ENCODE results near the gene KCTD5.
A peak's percentile ranks its signal among the peaks of the same experiment; 100 is the strongest.
"Not testable (repeated sequence)": the region's sequence is repeated elsewhere in the genome, so short reads cannot be mapped to it uniquely, and the experiment has no call there.

KCTD5 gene

GRCh38 chr16:2683041-2683440, 718 bp downstream of the KCTD5 start:
- POLR2A ChIA-PET; DNase-seq; H3K36me3 ChIP-seq (ENCODE audit: control insufficient read depth in 4 of 4, insufficient read depth in 4 of 4, low read length in 3 of 4); H3K27me3 ChIP-seq (replicated peaks in 2 of 5; ENCODE audit: control insufficient read depth in 4 of 5, insufficient read depth in 5 of 5, low read length in 4 of 5); H3K9me3 ChIP-seq (ENCODE audit: control extremely low read depth in 1 of 5, control insufficient read depth in 4 of 5, insufficient read depth in 2 of 5, low read depth in 1 of 5, low read length in 4 of 5); CTCF ChIA-PET: not testable (repeated sequence)
- Histone ChIP-seq H3K4me3 (ENCODE audit: control insufficient read depth in 1 of 7, extremely low read depth in 1 of 7, insufficient read depth in 4 of 7, low read depth in 2 of 7, low read length in 6 of 7) (peak overlapping the region; percentile 77 to 99 (median 98)), H3K4me1 (ENCODE audit: control extremely low read depth in 1 of 4, control insufficient read depth in 4 of 4, insufficient read depth in 4 of 4, low read length in 3 of 4) (peaks cover 3 to 37% (median 27%) of the 10 kb centered on the region in 4 experiments), H3K27ac (ENCODE audit: insufficient read depth in 1 of 2, low read depth in 1 of 2, low read length in 2 of 2, poor library complexity in 1 of 2, severe bottlenecking in 2 of 2) (peak overlapping the region; percentile 61 to 87)
- 0% methylated on average over 3 of the region's 13 CpGs for WGBS (ENCODE audit: insufficient coverage)

- H3K4me3 ChIP-seq (ENCODE audit: control insufficient read depth in 1 of 7, extremely low read depth in 1 of 7, insufficient read depth in 4 of 7, low read depth in 2 of 7, low read length in 6 of 7); CTCF ChIA-PET; H3K9me3 ChIP-seq (ENCODE audit: control extremely low read depth in 1 of 5, control insufficient read depth in 4 of 5, insufficient read depth in 2 of 5, low read depth in 1 of 5, low read length in 4 of 5); DNase-seq; H3K27ac ChIP-seq (ENCODE audit: insufficient read depth in 1 of 2, low read depth in 1 of 2, low read length in 2 of 2, poor library complexity in 1 of 2, severe bottlenecking in 2 of 2); H3K27me3 ChIP-seq (replicated peaks in 2 of 5; ENCODE audit: control insufficient read depth in 4 of 5, insufficient read depth in 5 of 5, low read length in 4 of 5): not testable (repeated sequence)
- POLR2A ChIA-PET = interaction anchor here (1.4 kb wide), 2 partner anchors 34 to 36 kb away, joined by 3 to 4 read pairs; partner anchors contain the start of gene PRSS27
- peaks cover 0 to 10% (median 0%) of the 10 kb centered on the region in 4 experiments for H3K36me3 ChIP-seq (ENCODE audit: control insufficient read depth in 4 of 4, insufficient read depth in 4 of 4, low read length in 3 of 4)
- WGBS (ENCODE audit: insufficient coverage) = no CpG with 5 or more reads among the region's 9 CpGs
- peaks cover 3 to 54% (median 34%) of the 10 kb centered on the region in 4 experiments for H3K4me1 ChIP-seq (ENCODE audit: control extremely low read depth in 1 of 4, control insufficient read depth in 4 of 4, insufficient read depth in 4 of 4, low read length in 3 of 4)
These were observed 3.8 kb downstream of the KCTD5 start for GRCh38 chr16:2686075-2686474.

- Histone ChIP-seq H3K27me3 (replicated peaks in 2 of 5; ENCODE audit: control insufficient read depth in 4 of 5, insufficient read depth in 5 of 5, low read length in 4 of 5) (no peaks in the 10 kb centered on the region), H3K4me1 (ENCODE audit: control extremely low read depth in 1 of 4, control insufficient read depth in 4 of 4, insufficient read depth in 4 of 4, low read length in 3 of 4) (peaks cover 3 to 56% (median 32%) of the 10 kb centered on the region in 4 experiments), H3K27ac (ENCODE audit: insufficient read depth in 1 of 2, low read depth in 1 of 2, low read length in 2 of 2, poor library complexity in 1 of 2, severe bottlenecking in 2 of 2) (peak overlapping the region in 1 of 2 experiments; percentile 69), H3K36me3 (ENCODE audit: control insufficient read depth in 4 of 4, insufficient read depth in 4 of 4, low read length in 3 of 4) (peaks cover 0 to 20% (median 0%) of the 10 kb centered on the region in 4 experiments), H3K9me3 (ENCODE audit: control extremely low read depth in 1 of 5, control insufficient read depth in 4 of 5, insufficient read depth in 2 of 5, low read depth in 1 of 5, low read length in 4 of 5) (no peaks in the 10 kb centered on the region), H3K4me3 (ENCODE audit: control insufficient read depth in 1 of 7, extremely low read depth in 1 of 7, insufficient read depth in 4 of 7, low read depth in 2 of 7, low read length in 6 of 7) (peak overlapping the region in 6 of 7 experiments; percentile 19 to 71 (median 58))
- CTCF ChIA-PET = interaction anchor here (1.0 to 1.3 kb wide), 3 partner anchors 24 to 38 kb away, joined by 3 to 4 read pairs (median 3); no protein-coding TSS in a partner anchor
- POLR2A ChIA-PET = interaction anchor here (1.0 to 1.4 kb wide), 4 partner anchors 14 to 35 kb away, joined by 3 to 7 read pairs (median 4); partner anchors contain the start of gene PRSS27
- peak; percentile 84 to 97 (median 96) for DNase-seq
- WGBS (ENCODE audit: insufficient coverage) = 13% methylated on average over 18 of the region's 20 CpGs
These were observed 4.7 kb downstream of the KCTD5 start for GRCh38 chr16:2686912-2687507.

- WGBS (ENCODE audit: insufficient coverage) = 33% methylated on average over 14 of the region's 19 CpGs
- POLR2A ChIA-PET = interaction anchor here (1.0 to 1.4 kb wide), 4 partner anchors 13 to 34 kb away, joined by 3 to 7 read pairs (median 4); partner anchors contain the start of gene PRSS27
- H3K27ac ChIP-seq (ENCODE audit: insufficient read depth in 1 of 2, low read depth in 1 of 2, low read length in 2 of 2, poor library complexity in 1 of 2, severe bottlenecking in 2 of 2) = no peak overlapping the region
- peaks cover 3 to 63% (median 35%) of the 10 kb centered on the region in 4 experiments for H3K4me1 ChIP-seq (ENCODE audit: control extremely low read depth in 1 of 4, control insufficient read depth in 4 of 4, insufficient read depth in 4 of 4, low read length in 3 of 4)
- DNase-seq = no peak
- peak overlapping the region in 5 of 7 experiments; percentile 19 to 71 (median 48) for H3K4me3 ChIP-seq (ENCODE audit: control insufficient read depth in 1 of 7, extremely low read depth in 1 of 7, insufficient read depth in 4 of 7, low read depth in 2 of 7, low read length in 6 of 7)
- H3K36me3 ChIP-seq (ENCODE audit: control insufficient read depth in 4 of 4, insufficient read depth in 4 of 4, low read length in 3 of 4) = peaks cover 0 to 24% (median 0%) of the 10 kb centered on the region in 4 experiments
- no peaks in the 10 kb centered on the region for H3K27me3 ChIP-seq (replicated peaks in 2 of 5; ENCODE audit: control insufficient read depth in 4 of 5, insufficient read depth in 5 of 5, low read length in 4 of 5)
- CTCF ChIA-PET = interaction anchor here (1.0 to 1.3 kb wide), 3 partner anchors 23 to 37 kb away, joined by 3 to 4 read pairs (median 3); no protein-coding TSS in a partner anchor
- no peaks in the 10 kb centered on the region for H3K9me3 ChIP-seq (ENCODE audit: control extremely low read depth in 1 of 5, control insufficient read depth in 4 of 5, insufficient read depth in 2 of 5, low read depth in 1 of 5, low read length in 4 of 5)
These were observed 5.4 kb downstream of the KCTD5 start for GRCh38 chr16:2687531-2688308.

- no CpG with 5 or more reads among the region's 13 CpGs for WGBS (ENCODE audit: insufficient coverage)
- H3K4me1 ChIP-seq (ENCODE audit: control extremely low read depth in 1 of 4, control insufficient read depth in 4 of 4, insufficient read depth in 4 of 4, low read length in 3 of 4) = peaks cover 3 to 59% (median 33%) of the 10 kb centered on the region in 4 experiments
- H3K4me3 ChIP-seq (ENCODE audit: control insufficient read depth in 1 of 7, extremely low read depth in 1 of 7, insufficient read depth in 4 of 7, low read depth in 2 of 7, low read length in 6 of 7); DNase-seq; H3K9me3 ChIP-seq (ENCODE audit: control extremely low read depth in 1 of 5, control insufficient read depth in 4 of 5, insufficient read depth in 2 of 5, low read depth in 1 of 5, low read length in 4 of 5); POLR2A ChIA-PET; H3K27me3 ChIP-seq (replicated peaks in 2 of 5; ENCODE audit: control insufficient read depth in 4 of 5, insufficient read depth in 5 of 5, low read length in 4 of 5); CTCF ChIA-PET; H3K27ac ChIP-seq (ENCODE audit: insufficient read depth in 1 of 2, low read depth in 1 of 2, low read length in 2 of 2, poor library complexity in 1 of 2, severe bottlenecking in 2 of 2): not testable (repeated sequence)
- peaks cover 0 to 30% (median 0%) of the 10 kb centered on the region in 4 experiments for H3K36me3 ChIP-seq (ENCODE audit: control insufficient read depth in 4 of 4, insufficient read depth in 4 of 4, low read length in 3 of 4)
These were observed 7.1 kb downstream of the KCTD5 start for GRCh38 chr16:2689422-2689821.

GRCh38 chr16:2689968-2690801, 7.9 kb downstream of the KCTD5 start:
- peak; percentile 36 to 71 (median 65) for DNase-seq
- no peaks in the 10 kb centered on the region for H3K27me3 ChIP-seq (replicated peaks in 2 of 5; ENCODE audit: control insufficient read depth in 4 of 5, insufficient read depth in 5 of 5, low read length in 4 of 5)
- CTCF ChIA-PET = interaction anchor here (0.8 kb wide), 1 partner anchor 34 kb away, joined by 3 read pairs; no protein-coding TSS in a partner anchor
- H3K4me3 ChIP-seq (ENCODE audit: control insufficient read depth in 1 of 7, extremely low read depth in 1 of 7, insufficient read depth in 4 of 7, low read depth in 2 of 7, low read length in 6 of 7) = peak overlapping the region in 1 of 7 experiments; percentile 30
- peaks cover 0 to 30% (median 0%) of the 10 kb centered on the region in 4 experiments for H3K36me3 ChIP-seq (ENCODE audit: control insufficient read depth in 4 of 4, insufficient read depth in 4 of 4, low read length in 3 of 4)
- peaks cover 3 to 56% (median 30%) of the 10 kb centered on the region in 4 experiments for H3K4me1 ChIP-seq (ENCODE audit: control extremely low read depth in 1 of 4, control insufficient read depth in 4 of 4, insufficient read depth in 4 of 4, low read length in 3 of 4)
- POLR2A ChIA-PET = interaction anchor here (0.6 kb wide), 1 partner anchor 69 kb away, joined by 3 read pairs; no protein-coding TSS in a partner anchor
- H3K9me3 ChIP-seq (ENCODE audit: control extremely low read depth in 1 of 5, control insufficient read depth in 4 of 5, insufficient read depth in 2 of 5, low read depth in 1 of 5, low read length in 4 of 5) = no peaks in the 10 kb centered on the region
- peak overlapping the region in 1 of 2 experiments; percentile 39 for H3K27ac ChIP-seq (ENCODE audit: insufficient read depth in 1 of 2, low read depth in 1 of 2, low read length in 2 of 2, poor library complexity in 1 of 2, severe bottlenecking in 2 of 2)
- 28% methylated on average over 33 of the region's 36 CpGs for WGBS (ENCODE audit: insufficient coverage)

Data from common myeloid progenitor, CD34-positive (primary cell).